HG03457 (cell line): Measurements from ENCODE around the gene GLE1.
"Not testable (repeated sequence)": the region's sequence is repeated elsewhere in the genome, so short reads cannot be mapped to it uniquely, and the experiment has no call there.

Source experiments
- ATAC-seq: cut with Tn5 transposase; IDR thresholded peaks from one replicate; pipeline ENCODE4 v1.9.1; 2021; ENCODE audit warnings: moderate number of reproducible peaks; ENCODE audit not compliant: unreplicated experiment

Gene GLE1

DNA sequence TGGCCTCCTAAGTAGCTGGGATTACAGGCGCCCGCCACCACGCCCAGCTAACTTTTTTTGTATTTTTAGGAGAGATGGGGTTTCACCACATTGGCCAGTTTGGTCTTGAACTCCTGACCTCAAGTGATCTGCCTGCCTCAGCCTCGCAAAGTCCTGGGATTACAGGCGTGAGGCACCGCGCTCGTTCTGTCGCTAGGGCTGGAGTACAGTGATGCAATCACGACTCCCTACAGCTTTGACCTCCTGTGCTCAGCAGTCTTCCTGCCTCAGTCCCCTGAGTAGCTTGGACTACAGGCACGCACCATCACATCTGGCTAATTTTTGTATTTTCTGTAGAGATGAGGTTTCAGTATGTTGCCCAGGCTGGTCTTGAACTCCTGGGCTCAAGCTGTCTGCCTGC lies 82.4 kb downstream of the GLE1 start:
- not testable (repeated sequence) for ATAC-seq

GRCh38 chr9:128587453-128587852 lies 82.9 kb downstream of the GLE1 start:
- ATAC-seq: no peak

DNA sequence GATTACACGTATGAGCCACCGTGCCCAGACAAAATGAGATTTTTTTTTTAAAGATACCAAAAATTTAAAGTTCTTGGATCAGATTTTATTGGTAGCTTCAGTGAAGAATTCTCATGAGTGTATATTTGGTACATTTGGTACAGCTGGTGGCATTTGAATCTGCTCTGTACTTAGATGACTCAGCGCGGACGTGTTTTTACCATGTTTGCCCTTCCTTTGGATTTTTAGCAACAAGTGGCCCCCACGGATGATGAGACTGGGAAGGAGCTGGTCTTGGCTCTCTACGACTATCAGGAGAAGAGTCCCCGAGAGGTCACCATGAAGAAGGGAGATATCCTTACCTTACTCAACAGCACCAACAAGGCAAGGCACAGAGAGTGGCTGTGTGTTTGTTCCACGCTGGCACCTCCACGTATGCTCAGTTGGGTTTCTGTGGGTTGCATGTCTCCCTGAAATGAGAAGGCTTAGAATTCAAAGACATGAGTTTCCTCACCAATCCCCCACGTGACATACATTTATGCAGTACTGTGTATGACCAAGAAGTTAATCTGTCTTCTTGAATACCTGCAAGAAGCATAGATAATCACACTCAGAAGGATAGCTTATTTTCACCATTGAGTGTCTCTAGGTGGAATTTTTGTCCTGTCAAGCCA lies 84.2 kb downstream of the GLE1 start:
- no peak for ATAC-seq
